Stimulated activated CD8-positive, alpha-beta memory T cell treated with anti-CD3 and anti-CD28 coated beads, Interleukin-7, amount 100 ng/mL, for 1 hour (primary cell): ENCODE measurements around the gene TIMM10.

Source experiments
- DNase-seq, 2 donors: peaks; one replicate each; pipeline ENCODE4 v3.0.0-alpha.2; 2020; ENCODE audit warnings: low read depth in 2 of 2

Gene TIMM10

GRCh38 chr11:57530596-57531507 is at the start of gene TIMM10:
Gene TIMM10, minus strand, starts transcription at chr11:57530754. Its CDS starts 565 bp downstream, at chr11:57530189.
- peak; percentile 79 to 84 for DNase-seq

DNA sequence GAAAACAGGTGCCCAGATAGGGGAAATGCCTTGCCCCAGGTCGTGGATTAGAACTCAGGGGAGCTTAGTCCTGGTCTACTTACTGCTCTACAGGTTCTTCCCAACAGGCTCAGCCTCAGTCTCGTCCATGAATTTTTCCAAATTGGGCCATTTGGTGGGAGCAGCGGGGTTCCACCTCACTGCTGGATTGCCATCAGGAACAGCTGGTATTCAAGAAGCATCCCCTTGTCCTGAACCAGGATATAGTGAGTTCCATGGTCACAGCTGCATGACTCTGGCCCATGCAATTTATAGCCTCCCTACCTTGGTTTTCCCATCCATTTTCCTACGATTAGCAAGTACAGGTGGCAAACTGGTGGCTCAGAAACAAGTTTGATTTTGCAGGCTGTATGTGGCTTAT is 43.5 kb upstream of the TIMM10 start:
- DNase-seq = no peak

DNA sequence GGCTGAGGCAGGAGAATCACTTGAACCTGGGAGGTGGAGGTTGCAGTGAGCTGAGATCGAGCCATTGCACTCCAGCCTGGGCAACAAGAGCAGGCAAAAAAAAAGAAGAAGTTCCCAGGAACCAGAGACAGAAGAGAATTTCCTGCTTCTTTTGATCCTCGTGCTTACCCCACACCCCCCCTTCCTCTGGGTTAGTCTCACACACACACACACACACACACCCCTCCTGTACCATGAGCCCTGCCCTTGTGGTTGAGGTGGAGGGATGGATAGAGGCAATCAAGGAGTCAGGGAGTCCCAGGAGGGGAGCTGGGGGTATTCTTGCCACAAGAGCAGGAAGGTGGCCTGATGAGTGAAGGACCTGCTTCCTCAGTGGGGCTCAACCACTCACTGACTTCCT is 41.1 kb upstream of the TIMM10 start:
- DNase-seq = no peak

- peak; percentile 77 to 82 for DNase-seq
Observed at GRCh38 chr11:57568330-57568766, 37.8 kb upstream of the TIMM10 start.

GRCh38 chr11:57567515-57568329 is 37.2 kb upstream of the TIMM10 start, which contains the start of gene UBE2L6:
Gene UBE2L6, minus strand, starts transcription at chr11:57567672. Its CDS starts 61 bp downstream, at chr11:57567611.
- peak; percentile 27 to 33 for DNase-seq

DNA sequence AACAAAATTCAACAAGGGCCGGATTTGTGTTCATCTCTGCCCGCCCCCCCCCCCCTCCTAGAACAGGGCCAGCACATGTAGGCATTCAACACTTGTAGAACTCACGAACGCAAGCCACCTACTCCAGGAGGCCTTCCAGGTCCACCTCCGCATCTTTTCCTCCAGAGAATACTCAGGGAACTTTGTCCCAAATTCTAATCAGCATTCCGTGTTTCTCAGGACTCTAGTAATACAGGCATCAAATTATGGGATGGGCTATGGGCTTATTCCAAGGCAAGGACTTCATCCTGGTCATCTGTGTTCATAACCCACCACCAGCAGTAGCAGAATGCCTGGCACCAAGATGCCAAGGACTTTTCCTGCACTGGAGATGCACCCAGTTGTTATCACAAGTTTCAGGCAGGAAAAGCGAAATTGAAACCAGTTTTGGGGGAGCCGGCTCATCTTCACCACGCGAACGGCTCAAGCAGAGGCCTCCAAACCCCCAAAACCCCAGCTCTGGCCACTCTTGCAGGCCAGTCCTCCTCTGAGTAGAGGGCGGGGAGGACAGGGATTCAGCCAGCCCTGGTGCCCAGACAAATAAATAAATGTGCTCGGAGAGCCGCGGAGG is 36.5 kb upstream of the TIMM10 start:
- DNase-seq = no peak

DNA sequence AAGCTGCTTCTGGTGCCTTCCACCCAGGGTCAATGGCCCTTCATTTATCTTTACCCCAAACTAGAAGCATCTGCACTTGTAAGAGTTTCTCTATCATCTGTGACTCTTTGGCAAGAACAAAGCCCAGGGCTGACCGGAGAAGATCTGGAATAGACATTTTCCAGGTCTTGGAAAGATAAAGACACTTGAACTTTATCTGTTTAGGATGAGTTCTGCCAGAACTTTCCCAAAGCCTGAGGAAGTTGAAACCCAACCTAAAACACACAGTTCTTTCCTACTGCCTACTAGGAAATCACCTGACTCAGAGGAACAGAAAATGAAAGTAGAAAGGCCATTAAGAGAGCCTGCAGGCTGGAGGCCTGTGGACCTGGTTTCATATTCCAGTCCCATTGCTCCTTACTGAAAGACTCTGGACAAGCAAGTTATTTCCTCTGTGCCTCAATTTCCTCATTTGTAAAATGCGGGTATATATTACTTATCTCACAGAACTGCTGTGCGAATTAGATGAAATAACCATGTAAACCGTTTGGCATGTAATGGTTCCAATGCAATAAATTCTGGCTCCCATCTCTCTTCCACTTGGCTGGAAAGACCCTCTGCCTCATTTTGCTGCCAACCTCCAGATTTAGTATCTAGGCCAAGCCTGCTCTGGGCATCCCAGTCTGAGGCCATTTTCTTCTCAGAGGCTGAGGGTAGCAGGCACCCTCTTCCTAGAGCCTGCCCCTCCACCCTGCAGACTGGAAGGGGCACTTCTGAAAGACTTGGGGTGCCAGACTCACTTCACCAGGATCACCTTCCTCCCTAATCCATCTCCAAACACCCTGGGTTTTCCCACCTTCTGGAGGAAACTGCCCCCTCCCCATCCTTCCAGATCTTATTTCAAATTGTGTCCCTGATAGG is 35.7 kb upstream of the TIMM10 start:
- no peak for DNase-seq

DNA sequence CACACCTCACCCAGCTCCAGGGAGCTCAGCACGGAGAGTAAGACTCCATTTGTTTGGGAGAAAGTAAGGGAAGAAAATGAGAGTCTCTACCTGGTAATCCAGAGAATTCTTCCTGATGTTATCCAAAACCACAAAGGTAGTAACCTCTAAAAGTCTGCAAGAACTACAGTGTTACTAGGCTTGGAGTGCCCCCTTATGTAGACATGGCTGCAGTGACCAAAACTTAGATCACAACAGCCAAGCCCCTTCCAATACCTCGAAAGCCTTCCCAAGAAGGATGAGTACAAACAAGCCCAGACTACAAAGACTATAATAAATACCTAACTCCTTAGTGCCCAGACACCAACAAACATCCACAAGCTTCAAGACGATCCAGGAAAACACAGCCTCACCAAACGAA is 32.0 kb upstream of the TIMM10 start:
- DNase-seq = no peak

GRCh38 chr11:57560146-57560545 is 29.6 kb upstream of the TIMM10 start:
- DNase-seq = no peak

GRCh38 chr11:57556041-57556440 is 25.5 kb upstream of the TIMM10 start:
- no peak for DNase-seq

DNA sequence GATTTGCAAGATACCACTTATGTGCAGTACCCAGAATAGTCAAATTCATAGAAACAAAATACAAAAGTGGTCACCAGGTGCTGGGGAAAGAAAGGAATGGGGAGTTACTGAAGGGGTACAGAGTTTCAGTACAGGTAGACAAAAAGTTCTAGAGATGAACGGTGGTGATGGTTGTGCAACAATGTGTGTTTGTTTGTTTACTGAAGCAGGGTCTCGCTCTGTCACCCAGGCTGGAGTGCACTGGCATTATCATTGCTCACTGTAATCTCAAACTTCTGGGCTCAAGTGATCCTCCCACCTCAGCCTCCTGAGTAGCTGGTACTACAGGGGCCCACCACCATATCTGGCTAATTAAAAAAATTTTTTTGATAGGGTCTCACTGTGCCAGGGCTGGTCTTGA is 24.8 kb upstream of the TIMM10 start:
- no peak for DNase-seq

DNA sequence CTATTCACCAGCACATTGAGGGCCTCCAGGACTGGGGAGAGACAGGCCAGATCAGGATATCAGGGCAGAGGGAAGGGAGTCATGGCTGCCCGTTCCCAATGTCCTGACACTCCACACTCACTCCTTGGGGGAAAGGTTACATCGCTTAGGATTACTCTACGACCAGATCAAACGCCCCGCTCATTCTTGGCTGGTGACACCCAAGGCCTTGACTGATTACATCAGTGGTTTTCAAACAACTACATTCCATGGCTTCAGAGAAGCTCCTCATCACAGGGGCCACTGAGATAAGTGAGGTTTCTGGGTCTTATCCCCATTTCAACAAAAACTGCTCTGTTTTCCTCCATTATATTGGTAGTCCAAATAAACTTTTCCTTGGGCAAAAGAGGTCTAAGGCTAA is 21.9 kb upstream of the TIMM10 start:
- DNase-seq = no peak

DNA sequence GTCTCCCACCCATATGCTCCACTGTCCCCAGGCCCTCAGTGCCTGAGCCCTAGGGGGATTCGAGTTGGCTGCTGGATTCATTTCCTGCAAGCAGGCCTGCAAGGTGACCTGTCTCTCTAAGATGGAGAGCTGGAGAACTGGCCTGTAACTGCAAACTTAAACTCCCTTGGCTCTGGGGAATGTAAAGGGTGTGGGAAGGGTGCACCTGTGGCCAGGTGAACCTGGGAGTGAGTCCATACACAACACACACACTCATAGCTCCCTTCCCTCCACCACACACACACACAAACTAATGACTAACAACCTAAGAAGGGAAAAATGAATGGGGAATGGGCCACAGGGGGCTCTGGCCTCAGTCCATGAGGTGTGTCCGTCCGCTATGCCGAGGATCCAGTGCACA is 21.4 kb upstream of the TIMM10 start:
- no peak for DNase-seq

DNA sequence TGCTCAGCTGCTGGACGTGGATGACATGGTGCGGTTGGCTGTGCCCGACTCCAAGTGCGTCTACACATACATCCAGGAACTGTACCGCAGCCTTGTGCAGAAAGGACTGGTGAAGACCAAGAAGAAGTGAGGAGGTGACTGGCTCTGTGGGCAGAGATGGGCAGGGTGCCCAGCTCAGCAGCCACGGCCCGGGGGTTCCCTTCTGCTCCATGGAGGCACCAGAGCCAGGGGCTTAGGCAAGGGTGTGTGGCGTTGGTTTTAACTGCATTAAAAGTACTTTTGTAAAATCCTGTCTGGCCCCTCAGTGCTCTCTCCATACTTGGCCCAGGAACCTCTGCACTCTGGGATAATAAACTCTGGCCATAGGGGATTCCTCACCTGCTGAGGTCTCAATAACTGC is 19.4 kb upstream of the TIMM10 start:
- no peak for DNase-seq

DNA sequence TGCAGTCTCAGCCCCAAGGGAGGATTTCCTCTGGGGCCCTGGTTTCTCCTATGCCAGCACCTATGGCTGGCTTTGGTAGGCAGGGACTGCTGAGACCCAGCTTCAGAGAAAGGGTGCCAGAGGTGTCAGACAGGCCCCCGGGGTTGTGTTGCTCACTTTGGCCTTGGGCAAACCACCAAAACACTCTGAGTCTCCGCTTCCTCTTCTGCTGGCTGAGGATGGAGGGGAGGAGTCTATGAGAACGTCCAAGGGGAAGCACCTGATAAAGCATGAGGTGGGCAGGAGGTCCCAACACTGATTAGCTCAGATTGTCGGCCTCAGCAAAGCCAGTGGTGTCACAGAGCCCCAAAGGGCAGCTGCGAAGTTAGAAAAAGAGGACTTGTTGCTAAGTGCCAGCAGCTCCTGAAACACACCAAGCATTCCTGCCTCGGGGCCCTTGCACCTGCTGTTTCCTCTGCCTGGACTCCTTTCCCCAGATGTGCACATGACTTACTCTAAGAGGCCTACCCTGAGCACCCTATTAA is 17.4 kb upstream of the TIMM10 start:
- no peak for DNase-seq

GRCh38 chr11:57546869-57547475 is 16.4 kb upstream of the TIMM10 start:
- no peak for DNase-seq

DNA sequence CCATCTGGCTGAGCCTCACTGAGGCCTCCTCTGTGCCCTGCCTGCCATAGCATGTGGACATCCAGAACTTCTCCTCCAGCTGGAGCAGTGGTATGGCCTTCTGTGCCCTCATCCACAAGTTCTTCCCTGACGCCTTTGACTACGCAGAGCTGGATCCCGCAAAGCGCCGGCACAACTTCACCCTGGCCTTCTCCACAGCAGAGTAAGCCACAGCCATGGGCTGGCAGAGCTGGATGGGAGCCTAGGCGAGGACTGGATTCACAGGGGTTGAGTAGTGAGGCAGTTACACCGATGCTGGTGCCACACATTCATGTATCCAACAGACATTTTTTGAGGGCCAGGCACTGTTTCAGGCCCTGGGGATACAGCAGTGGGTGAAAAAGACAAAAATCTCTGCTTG is 15.9 kb upstream of the TIMM10 start:
- DNase-seq = no peak

DNA sequence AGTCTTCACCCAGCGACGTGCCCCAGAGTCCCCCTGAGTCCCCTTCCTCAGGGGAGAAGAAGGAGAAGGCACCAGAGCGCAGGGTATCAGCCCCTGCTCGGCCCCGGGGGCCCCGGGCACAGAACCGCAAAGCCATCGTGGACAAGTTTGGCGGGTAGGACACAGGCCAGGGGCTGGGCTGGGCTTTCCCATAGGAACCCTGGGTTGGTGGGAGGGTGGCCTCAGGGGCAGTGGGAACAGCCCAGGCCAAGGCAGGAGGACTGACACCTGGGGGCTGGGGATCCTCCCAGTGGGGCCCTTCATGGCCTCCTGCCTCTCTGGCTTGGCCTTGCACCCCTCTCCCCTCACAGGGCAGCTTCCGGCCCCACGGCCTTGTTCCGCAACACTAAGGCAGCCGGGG is 15.3 kb upstream of the TIMM10 start:
- no peak for DNase-seq

GRCh38 chr11:57544566-57544965 is 14.0 kb upstream of the TIMM10 start:
- DNase-seq = no peak

DNA sequence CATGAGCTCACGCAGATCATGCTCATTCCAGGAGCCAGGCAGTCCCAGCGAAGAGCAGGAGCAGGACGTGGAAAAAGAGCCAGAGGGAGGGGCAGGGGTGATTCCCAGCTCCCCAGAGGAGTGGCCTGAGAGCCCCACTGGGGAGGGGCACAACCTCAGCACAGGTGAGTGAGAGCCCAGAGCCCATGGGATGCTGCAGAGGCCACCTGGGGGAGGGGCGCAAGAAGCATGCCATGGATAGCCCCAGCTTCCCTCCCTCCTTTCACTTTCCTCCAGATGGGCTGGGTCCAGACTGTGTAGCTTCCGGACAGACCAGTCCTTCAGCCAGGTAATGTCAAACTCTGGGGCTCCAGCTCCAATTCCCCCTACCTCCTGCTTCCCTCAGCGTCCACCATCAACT is 13.0 kb upstream of the TIMM10 start:
- no peak for DNase-seq

DNA sequence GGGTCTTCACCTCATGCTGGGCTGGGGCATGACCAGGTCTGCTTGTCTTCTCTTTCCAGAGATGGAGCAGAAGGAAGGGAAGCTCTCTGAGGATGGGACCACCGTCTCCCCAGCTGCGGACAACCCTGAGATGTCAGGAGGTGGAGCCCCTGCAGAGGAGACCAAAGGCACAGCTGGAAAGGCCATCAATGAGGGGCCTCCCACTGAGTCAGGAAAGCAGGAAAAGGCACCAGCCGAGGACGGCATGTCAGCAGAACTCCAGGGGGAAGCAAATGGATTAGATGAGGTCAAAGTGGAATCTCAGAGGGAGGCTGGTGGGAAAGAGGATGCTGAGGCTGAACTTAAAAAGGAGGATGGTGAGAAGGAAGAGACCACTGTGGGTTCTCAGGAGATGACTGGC is 12.0 kb upstream of the TIMM10 start:
- DNase-seq = no peak
